Ishikawa (cell line): ENCODE data around the gene ZNF213.
A peak's percentile ranks its signal among the peaks of the same experiment; 100 is the strongest.

Experiments
- CEBPB ChIP-seq: IDR thresholded peaks from 2 replicates; pipeline ENCODE4 v1.6.1; 2012
- CREB1 ChIP-seq: IDR thresholded peaks from 2 replicates; pipeline ENCODE4 v1.6.1; 2012; ENCODE audit warnings: low read depth
- EGR1 ChIP-seq: IDR thresholded peaks from 2 replicates; pipeline ENCODE4 v1.6.1; 2012
- EP300 ChIP-seq: IDR thresholded peaks from 2 replicates; pipeline ENCODE4 v1.6.1; 2012; ENCODE audit warnings: borderline replicate concordance
- FOXM1 ChIP-seq: IDR thresholded peaks from 2 replicates; pipeline ENCODE4 v1.6.1; 2012; ENCODE audit warnings: low read depth, borderline replicate concordance
- MAX ChIP-seq: IDR thresholded peaks from 2 replicates; pipeline ENCODE4 v1.6.1; 2012
- NFIC ChIP-seq: IDR thresholded peaks from 2 replicates; pipeline ENCODE4 v1.6.1; 2012
- RAD21 ChIP-seq: IDR thresholded peaks from 2 replicates; pipeline ENCODE4 v1.6.1; 2012; ENCODE audit warnings: low read depth
- REST ChIP-seq: IDR thresholded peaks from 2 replicates; pipeline ENCODE4 v1.6.1; 2012; ENCODE audit warnings: low read depth, mild to moderate bottlenecking
- TAF1 ChIP-seq: IDR thresholded peaks from 2 replicates; pipeline ENCODE4 v1.6.1; 2012; ENCODE audit warnings: low read depth, mild to moderate bottlenecking
- TCF12 ChIP-seq: IDR thresholded peaks from 2 replicates; pipeline ENCODE4 v1.6.1; 2012; ENCODE audit warnings: low read depth
- TEAD4 ChIP-seq: IDR thresholded peaks from 2 replicates; pipeline ENCODE4 v1.6.1; 2012
- USF1 ChIP-seq: IDR thresholded peaks from 2 replicates; pipeline ENCODE4 v1.6.1; 2012
- YY1 ChIP-seq: IDR thresholded peaks from 2 replicates; pipeline ENCODE4 v1.6.1; 2012; ENCODE audit warnings: low read depth
- ZBTB7A ChIP-seq: IDR thresholded peaks from 2 replicates; pipeline ENCODE4 v1.6.1; 2012; ENCODE audit warnings: low read depth

Gene ZNF213

GRCh38 chr16:3112058-3112880 lies 22.6 kb upstream of the ZNF213 start, which contains the start of gene ZNF205:
TSS of gene ZNF205 (plus strand) at chr16:3112586. CDS start at chr16:3113431, 845 bp downstream.
- TF ChIP-seq EGR1: no peak; the same call in 1 of the 2 replicates
- peak; percentile 85 for TF ChIP-seq ZBTB7A
- peak; percentile 23; the same call in 1 of the 2 replicates for TF ChIP-seq TEAD4
- no peak for TF ChIP-seq RAD21
- TF ChIP-seq CREB1: no peak
- TF ChIP-seq YY1: 0 out of 2 replicates have a peak, but pooled peaks have one; percentile 57
- TF ChIP-seq EP300: no peak
- 0 out of 2 replicates have a peak, but pooled peaks have one; percentile 13 for TF ChIP-seq CEBPB
- peak; percentile 96 for TF ChIP-seq TAF1
- no peak for TF ChIP-seq NFIC
- no peak for TF ChIP-seq REST
- peak; percentile 75 for TF ChIP-seq MAX
- no peak for TF ChIP-seq FOXM1
- TF ChIP-seq TCF12: peak; percentile 72
- peak; percentile 69; the same call in 1 of the 2 replicates for TF ChIP-seq USF1

- TF ChIP-seq TEAD4 (no peak), REST (no peak), CREB1 (no peak), TAF1 (no peak), USF1 (no peak), YY1 (no peak), CEBPB (no peak), RAD21 (no peak), MAX (no peak), FOXM1 (no peak), NFIC (no peak)
Observed at GRCh38 chr16:3112881-3113574, 21.8 kb upstream of the ZNF213 start.

GRCh38 chr16:3113765-3114479 lies 20.9 kb upstream of the ZNF213 start:
- TF ChIP-seq MAX (no peak), REST (no peak), TAF1 (no peak), CEBPB (no peak), EGR1 (no peak), FOXM1 (no peak), USF1 (no peak), YY1 (no peak), EP300 (no peak), TCF12 (no peak), NFIC (no peak)
